Measurements from ENCODE around the gene CMIP.
A peak's percentile ranks its signal among the peaks of the same experiment; 100 is the strongest.
"Not testable (repeated sequence)": the region's sequence is repeated elsewhere in the genome, so short reads cannot be mapped to it uniquely, and the experiment has no call there.

The CMIP gene

GRCh38 chr16:81421126-81421525 is 23.5 kb upstream of the CMIP start:
- DNase-seq (ENCODE audit: low read depth in 2 of 2), result no peak

DNA sequence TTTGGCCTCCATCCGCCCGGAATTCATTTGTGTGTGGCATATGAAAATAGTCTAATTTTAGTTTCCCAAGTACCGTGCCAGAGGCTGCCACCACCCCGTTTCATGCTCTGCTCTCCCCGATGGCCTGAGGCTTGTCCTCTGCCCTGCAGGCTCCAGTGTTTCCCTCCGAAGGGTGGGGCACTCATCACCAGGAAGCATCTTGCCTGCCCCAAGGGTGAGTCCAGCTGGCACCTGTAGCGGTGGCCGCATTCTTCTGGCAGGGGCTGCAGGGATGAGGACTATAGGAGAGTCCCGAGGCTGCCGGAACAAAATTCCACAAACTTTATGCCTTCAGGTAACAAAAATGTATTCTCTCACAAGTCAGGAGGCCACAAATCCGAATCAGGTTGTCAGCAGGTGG is 23.1 kb upstream of the CMIP start:
- no peak for DNase-seq (ENCODE audit: low read depth in 2 of 2)

DNA sequence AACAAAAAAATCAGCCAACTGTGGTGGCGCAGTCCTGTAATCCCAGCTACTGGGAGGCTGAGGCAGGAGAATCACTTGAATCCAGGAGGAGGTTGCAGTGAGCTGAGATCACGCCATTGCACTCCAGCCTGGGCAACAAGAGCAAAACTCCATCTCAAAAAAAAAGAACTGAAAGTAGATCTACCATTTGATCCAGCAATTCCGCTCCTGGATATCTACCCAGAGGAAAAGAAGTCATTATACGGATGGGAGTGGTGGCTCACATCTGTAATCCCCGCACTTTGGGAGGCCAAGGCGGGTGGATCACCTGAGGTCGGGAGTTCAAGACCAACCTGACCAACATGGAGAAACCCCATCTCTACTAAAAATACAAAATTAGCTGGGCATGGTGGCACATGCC is 22.5 kb upstream of the CMIP start:
- not testable (repeated sequence) for DNase-seq (ENCODE audit: low read depth in 2 of 2)

DNA sequence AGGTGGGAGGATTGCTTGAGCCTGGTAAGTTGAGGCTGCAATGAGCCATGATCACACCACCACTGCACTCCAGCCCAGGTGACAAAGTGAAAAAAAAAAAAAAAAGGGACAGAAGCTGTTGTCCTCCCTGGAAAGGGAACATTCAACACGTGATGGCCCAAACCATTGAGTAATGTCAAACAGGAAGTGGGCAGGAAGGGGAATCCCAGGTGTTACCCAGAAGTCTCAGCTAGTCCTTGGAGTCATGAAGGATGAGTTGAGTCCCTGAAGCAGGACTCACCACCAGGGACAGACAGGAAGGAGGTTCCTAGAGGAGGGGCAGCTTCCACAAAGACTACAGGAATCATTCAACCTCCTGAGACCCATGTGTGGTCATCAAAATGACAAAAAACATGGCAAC is 19.8 kb upstream of the CMIP start:
- DNase-seq (ENCODE audit: low read depth in 2 of 2), result no peak

DNA sequence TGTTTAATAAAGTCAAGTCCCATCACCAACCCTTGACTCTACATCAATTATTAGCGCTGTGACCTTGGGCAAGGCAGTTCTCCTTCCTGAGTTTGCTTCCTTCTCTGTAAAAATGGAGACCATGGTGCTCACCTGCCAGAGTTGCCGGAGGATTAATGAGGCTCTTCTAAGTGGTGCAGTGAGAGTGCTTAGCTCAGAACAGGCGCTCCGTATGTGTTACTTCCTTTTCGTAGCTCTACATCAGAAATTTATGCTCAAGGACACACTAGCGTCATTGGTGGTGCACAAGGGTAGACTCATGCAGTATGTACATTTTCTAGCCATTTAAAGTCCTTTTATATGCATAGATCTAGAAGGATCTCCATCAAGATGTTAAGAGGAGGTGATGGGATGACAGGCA is 17.4 kb upstream of the CMIP start:
- DNase-seq (ENCODE audit: low read depth in 2 of 2), result no peak

DNA sequence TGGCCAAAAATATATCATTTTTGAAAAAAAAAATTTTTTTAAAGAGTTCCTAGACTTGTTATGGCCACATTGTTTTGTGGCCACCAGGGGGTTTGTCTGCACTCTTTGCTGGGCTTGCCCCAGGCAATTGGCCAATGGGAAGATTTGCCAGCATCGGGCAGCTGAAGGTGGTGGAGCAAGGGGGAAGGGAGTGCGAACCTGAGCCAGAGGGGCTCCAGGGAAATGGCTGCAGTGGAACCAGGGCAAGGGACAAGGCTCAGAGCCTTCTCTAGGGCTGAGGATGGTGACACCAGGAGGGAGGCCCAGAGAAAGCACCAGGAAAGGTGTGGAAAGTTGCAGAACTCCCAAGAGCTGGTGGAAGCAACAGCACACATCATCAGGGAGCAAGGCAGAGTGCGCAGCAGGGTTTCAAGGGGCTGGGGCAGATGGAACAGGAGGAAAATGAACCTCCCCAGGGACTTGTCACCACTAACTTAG is 15.5 kb upstream of the CMIP start:
- DNase-seq (ENCODE audit: low read depth in 2 of 2), result no peak

GRCh38 chr16:81431554-81432353 is 12.9 kb upstream of the CMIP start:
- peak in 1 of 2 experiments; percentile 31 for DNase-seq (ENCODE audit: low read depth in 2 of 2)

GRCh38 chr16:81432937-81433557 is 11.6 kb upstream of the CMIP start:
- no peak for DNase-seq (ENCODE audit: low read depth in 2 of 2)

DNA sequence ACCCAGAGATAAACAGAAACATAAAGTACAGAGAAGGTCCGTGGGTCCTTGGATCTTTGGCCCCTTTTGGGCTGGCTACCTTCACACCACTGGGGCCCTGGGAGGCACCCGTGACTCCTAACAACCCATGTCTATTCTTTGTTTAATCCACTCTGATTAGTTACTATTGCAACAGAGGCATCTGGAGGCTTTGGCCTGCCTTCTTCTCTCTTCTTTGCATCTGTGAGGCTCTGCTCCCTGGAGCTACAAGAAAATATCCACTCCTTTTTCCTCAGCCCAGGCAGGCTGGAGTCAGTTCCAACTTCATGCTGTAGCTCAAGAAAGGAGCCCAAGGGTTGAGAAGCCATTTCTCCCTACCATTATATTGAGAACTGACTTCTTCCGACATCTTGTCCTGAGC is 9.5 kb upstream of the CMIP start:
- DNase-seq (ENCODE audit: low read depth in 2 of 2), result no peak

DNA sequence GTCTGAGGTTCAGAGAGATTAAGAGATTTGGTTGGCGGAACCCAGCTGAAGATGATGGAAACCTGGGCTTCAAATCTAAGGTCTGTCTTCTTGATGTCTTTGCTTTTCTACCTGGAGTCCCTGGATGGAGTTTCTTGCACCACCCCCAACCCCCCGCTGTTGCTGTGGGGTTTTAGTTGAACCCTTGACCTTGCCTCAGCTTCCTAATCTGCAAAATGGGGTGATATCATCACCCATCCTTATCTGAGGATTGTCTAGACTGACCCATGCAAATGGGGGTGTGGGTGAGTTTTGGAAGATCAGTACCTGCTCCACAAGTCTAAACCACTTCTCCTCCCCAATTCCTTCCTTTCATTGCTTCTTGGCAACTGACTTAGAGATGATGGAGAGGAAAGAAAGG is 9.0 kb upstream of the CMIP start:
- DNase-seq (ENCODE audit: low read depth in 2 of 2), result no peak

- no peak for DNase-seq (ENCODE audit: low read depth in 2 of 2)
Measured at GRCh38 chr16:81436386-81436785, 8.2 kb upstream of the CMIP start.

GRCh38 chr16:81437865-81438264 is 6.7 kb upstream of the CMIP start:
- no peak for DNase-seq (ENCODE audit: low read depth in 2 of 2)

DNA sequence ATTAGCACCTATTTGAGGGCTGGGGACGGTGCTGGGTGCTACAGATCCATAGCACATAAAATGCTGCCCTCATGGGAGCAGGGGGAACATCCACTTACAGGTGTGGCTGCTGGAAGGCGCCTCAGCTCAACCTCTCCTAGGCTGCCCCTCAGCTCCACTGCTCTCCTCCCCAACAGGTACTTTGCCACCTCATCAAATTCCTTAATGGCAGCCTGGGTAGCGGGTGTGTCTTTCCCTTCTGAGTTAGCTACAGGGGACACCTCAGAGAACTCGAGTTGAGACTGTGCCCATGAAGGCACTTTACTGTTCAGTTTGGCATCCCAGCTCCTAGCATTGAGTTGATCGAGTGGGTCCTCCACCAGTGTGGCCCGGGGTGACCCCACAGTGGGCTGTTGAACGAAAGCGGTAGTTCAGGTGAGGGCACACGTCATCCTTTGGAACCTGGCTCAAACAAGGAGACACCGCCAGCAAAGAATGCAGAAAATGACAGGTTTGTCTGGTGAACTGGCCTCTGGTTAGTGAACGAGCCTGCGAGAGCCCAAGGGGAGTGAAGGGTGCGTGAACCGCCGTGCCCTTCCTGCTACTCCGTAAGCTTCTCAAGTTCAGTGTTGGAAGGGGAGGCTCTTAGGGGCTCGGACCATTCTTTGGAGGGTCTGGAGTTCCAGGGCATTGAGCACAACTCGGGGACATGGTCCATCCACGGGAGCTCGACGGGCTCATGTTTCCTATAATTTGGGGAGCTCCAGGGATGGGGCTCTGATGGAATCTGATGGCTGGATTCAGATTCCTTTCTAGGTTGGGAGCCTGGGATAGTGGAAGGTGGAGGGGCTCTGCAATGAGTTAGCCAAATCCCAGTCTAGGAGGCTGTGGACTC is 3.5 kb upstream of the CMIP start:
- no peak for DNase-seq (ENCODE audit: low read depth in 2 of 2)

- no peak for DNase-seq (ENCODE audit: low read depth in 2 of 2)
Measured at GRCh38 chr16:81442220-81442915, 2.2 kb upstream of the CMIP start.

- DNase-seq (ENCODE audit: low read depth in 2 of 2), result no peak
Measured at GRCh38 chr16:81442916-81443687, 1.5 kb upstream of the CMIP start.

- no peak for DNase-seq (ENCODE audit: low read depth in 2 of 2)
Measured at GRCh38 chr16:81443688-81444447, 740 bp upstream of the CMIP start.

- DNase-seq (ENCODE audit: low read depth in 2 of 2), result no peak
Measured at GRCh38 chr16:81445143-81445961, 744 bp downstream of the CMIP start.

DNA sequence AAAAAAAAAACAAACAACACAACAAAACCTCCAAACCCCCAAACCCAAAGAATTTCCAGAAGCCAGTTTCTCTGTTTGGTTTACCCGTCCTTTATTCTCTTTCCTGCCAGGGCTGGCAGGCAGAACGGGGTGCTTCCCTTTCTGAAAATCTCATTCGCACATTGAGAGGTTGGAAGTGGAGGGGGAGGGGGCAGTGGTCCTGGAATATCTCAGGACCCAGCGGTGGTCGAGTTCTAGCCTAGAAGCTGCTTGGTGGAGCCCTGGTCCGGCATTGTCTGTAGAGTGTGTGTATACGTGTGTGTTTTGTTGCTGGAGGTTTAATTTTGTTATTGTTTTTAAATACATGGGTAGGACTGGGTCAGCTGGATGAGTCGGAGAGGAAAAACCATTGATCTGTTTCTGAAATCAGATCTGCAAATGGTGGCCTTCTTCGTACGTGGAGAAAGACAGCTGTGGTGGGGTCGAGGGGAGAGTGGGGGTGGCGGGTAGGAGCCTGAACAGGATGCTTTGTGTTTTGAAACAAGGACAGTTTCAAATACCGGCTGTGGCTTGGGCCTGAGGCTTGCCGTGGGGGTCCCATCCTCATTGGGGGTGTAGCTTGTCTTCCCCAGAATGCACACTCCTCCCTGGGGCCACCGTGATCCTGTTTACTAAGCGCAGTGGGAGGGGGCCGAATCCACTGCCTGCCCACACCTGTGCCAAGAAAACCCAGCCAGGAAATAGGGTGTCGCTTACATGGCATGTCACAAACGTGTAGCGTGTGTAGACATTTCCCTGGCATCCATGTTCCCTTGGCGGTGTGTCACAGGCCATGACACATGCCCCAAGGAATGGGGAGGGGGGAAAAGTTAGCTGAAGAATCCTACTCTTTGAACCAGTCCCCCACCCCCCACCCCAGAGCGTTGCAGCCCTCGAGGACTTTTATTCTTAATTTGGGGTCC is 1.6 kb downstream of the CMIP start:
- no peak for DNase-seq (ENCODE audit: low read depth in 2 of 2)
